ENCODE measurements around the gene CAT.

Gene CAT

GRCh38 chr11:34425867-34426266 lies 12.9 kb upstream of the CAT start:
- DNase-seq = no peak

- DNase-seq = no peak
These were observed 12.0 kb upstream of the CAT start for GRCh38 chr11:34426766-34427185.

GRCh38 chr11:34427186-34427805 lies 11.4 kb upstream of the CAT start:
- no peak for DNase-seq

- no peak for DNase-seq
These were observed 6.8 kb upstream of the CAT start for GRCh38 chr11:34431979-34432378.

GRCh38 chr11:34432822-34433221 lies 5.9 kb upstream of the CAT start:
- no peak for DNase-seq

GRCh38 chr11:34433899-34434298 lies 4.8 kb upstream of the CAT start:
- no peak for DNase-seq

- no peak for DNase-seq
These were observed 1.3 kb upstream of the CAT start for GRCh38 chr11:34437224-34438125.

- no peak for DNase-seq
These were observed 970 bp downstream of the CAT start for GRCh38 chr11:34439610-34440198.

GRCh38 chr11:34441814-34442213 lies 3.1 kb downstream of the CAT start:
- DNase-seq = no peak

GRCh38 chr11:34443136-34443535 lies 4.4 kb downstream of the CAT start:
- no peak for DNase-seq

GRCh38 chr11:34444428-34444827 lies 5.7 kb downstream of the CAT start:
- no peak for DNase-seq

- DNase-seq = no peak
These were observed 7.2 kb downstream of the CAT start for GRCh38 chr11:34445956-34446355.

- DNase-seq = no peak
These were observed 7.7 kb downstream of the CAT start for GRCh38 chr11:34446386-34446785.

GRCh38 chr11:34447044-34447443 lies 8.3 kb downstream of the CAT start:
- DNase-seq = no peak

GRCh38 chr11:34448223-34448994 lies 9.7 kb downstream of the CAT start:
- no peak for DNase-seq

- DNase-seq = peak; percentile 10
These were observed 10.3 kb downstream of the CAT start for GRCh38 chr11:34449013-34449412.

- DNase-seq = no peak
These were observed 12.3 kb downstream of the CAT start for GRCh38 chr11:34451053-34451452.

GRCh38 chr11:34454308-34455032 lies 15.7 kb downstream of the CAT start:
- no peak for DNase-seq

- DNase-seq = no peak
These were observed 18.9 kb downstream of the CAT start for GRCh38 chr11:34457607-34458006.

GRCh38 chr11:34458525-34458924 lies 19.8 kb downstream of the CAT start:
- no peak for DNase-seq

GRCh38 chr11:34459507-34460162 lies 20.9 kb downstream of the CAT start:
- DNase-seq = no peak

- DNase-seq = no peak
These were observed 21.5 kb downstream of the CAT start for GRCh38 chr11:34460278-34460677.
